Glomerular visceral epithelial cell (primary cell): ENCODE data around the gene SHTN1.

ENCODE experiments used
- DNase-seq: peaks from one replicate; pipeline ENCODE4 v3.0.0-alpha.2; 2016; ENCODE audit errors: extremely low spot score

Gene SHTN1

DNA sequence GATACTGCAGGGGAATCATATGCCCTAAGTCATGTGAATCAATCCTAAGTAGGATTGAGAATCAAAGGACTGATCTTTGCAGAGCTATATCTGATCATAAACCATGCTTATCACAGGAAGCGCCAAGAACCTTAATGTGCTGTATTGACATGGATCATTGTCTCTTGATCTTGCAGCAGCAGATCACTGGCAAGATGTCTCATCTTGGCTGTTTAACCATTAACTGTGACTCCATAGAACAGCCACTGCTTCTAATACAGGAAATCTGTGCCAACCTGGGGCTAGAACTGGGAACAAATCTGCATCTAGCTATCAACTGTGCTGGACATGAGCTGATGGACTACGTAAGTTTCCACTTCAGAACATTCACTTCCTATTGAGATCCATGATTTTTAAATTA lies 134.0 kb downstream of the SHTN1 start:
- no peak for DNase-seq

DNA sequence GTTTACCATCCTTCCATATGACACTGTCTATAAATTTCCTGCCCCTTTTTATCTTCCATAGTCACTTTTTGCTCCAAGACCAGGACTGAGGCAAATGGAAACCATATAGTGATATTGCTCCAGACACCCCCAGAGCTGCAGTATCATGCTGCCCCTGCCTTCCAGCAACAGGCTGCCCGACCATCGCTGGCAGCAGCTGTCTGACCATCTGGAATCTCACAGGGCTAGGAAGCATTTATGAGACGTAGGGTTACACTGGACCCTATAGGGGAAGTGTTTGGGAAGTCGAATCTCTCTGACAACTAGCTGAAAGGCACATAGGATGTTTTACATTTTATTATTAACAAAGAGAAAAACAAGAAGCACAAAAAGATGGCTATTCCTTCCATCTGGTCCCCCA lies 136.3 kb downstream of the SHTN1 start:
- no peak for DNase-seq

DNA sequence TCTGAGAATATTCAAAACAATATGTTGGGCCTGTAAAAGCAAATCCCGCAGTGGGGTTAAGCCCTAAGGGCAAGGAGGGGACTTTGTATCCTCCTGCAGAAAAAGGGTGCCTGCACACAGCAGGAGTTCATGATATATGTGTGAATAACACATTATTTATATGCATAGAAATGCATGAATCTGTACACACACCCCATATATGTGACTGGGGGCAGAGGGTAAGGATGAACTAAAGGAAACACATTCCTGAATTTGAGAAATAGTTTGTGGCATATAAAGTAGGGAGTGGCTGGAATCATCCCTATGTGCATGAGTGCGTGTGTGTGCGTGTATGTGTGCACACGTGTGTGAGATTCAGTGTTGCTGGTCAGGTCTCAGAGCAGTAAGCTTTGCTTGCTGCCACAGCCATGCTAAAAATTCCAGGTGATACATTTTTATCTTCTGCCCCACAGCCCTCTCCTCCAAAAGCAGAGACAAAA lies 136.8 kb downstream of the SHTN1 start:
- DNase-seq = no peak

DNA sequence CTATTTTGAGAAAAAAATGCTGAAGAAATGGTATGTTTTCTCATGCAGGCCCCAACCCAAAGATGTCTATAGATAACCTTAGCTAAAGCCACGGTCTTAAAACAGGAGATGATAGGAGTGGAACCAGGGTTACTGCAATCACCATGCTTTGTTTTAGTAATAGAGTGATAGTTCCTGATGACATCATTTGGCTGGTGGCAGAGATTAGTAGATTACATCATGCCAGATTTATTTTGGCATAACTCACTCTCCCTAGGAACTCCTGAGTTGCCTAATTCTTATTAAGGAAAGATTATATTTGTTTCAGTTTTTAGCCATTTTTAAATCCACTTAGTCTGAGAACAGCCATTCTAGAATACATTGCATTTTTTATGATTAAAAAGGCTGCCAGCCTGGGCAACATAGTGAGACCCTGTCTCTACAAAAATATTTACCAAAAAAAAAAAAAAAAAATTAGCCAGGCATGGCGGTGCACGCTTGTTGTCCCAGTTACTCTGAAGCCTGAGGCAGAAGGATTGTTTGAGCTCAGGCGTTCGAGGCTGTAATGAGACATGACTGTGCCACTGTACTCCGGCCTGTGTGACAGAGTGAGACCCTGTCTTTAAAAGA lies 137.9 kb downstream of the SHTN1 start:
- DNase-seq = no peak

DNA sequence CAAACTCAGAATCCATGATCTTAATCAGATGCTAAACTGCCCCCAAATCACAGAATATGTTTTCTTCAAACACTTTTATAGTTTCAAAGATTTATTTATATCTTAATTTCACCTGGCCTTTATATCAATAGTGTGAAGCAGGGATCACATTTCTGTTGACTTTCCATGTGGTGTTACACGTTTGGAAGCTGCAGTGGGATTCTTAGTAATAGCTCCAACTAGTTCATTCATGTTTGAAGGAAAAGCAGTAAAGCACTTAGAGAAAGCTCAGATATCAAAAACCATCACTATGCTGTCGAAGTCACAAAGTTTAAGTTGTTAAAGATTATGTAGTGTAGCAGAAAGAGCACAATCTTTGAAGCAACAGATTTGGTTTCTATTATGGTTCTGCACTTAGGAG lies 138.9 kb downstream of the SHTN1 start:
- DNase-seq = no peak

DNA sequence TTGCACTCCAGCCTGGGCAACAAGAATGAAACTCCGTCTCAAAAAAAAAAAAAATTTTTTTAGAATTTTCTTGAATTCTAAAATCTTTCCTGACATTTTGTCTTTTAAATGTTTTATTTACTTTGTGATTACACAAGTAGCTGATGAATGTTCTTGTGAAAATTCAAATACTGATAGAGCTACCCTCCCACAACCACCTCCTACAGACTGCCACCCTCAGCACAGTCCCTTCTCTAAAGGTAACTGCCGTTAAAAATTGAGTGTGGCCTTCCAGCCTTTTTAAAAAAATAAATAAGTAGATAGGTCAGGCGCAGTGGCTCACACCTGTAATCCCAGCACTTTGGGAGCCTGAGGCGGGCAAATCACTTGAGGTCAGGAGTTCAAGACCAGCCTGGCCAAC lies 140.6 kb downstream of the SHTN1 start:
- DNase-seq = no peak

DNA sequence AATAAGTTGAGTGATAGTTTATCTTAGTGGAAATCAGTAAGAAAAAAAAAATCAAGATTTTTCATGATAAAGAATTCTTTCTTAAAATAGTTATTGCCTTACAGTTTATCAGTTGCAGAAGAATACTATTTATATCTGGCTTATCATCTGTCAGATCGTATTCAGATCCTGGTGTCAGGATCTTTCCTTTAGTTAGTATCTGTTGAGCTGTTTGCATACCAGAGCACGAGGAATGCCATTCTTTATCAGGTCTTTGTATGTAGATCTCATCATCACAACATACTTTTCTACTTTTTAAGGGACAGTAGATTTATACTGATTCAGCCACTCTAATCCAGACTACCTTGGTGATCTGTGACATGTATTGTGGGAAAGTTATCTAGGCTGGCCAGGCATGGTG lies 143.2 kb downstream of the SHTN1 start:
- DNase-seq = no peak

DNA sequence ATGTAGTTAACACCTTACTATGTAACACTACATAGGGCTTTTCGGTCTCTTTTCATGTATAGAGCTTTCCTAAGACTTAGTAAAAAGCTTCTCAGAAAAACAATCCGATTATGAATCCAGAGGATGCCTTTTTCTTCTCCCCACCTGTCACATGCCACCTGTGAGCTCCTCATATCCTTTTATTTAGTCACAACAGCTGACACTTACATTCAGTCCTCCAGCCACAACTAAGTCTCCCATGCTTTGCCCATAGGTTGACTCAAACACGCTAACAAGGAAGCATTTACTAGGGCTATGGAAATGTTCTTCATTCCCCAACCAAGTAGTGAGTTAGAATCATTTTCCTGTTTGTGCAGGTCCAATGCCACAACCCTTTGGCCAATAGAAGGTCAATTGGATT lies 147.8 kb downstream of the SHTN1 start:
- no peak for DNase-seq

DNA sequence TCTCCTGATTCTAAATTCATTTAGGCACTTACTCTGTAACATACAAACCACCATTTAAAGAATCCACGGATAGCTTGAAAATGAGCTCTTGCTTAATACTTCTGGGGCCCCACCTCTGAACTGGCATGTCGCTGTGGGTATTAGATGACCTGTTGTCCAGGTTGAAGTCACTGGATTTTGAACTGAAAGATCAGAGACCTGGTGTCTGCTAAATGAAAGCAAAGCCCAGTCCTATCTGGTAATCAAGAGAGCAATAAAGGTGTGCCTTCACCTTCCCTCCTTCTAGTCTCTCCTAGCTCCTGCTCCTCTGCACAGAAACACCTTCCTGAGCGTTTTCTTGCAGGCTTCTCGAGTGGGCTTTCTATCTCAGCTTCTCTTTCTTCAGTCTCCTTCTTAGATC lies 151.3 kb downstream of the SHTN1 start:
- no peak for DNase-seq

DNA sequence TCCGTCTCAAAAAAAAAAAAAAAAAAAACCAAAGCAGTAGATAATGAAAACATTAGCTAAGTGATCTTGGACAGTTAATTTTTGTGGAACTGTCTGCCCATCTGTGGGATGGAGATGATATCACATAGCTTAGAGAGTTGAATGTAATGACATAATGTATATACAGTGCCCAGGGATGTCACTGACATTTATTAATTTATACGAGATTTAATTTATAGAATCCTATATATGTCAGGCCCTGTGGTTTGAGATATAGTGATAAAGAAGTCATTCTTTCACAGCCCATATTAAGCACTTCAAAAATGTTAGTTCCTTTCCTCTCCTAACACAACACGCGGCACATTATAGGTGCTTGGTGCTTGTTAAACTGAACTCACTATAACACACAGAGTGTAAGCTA lies 151.7 kb downstream of the SHTN1 start:
- DNase-seq = no peak

DNA sequence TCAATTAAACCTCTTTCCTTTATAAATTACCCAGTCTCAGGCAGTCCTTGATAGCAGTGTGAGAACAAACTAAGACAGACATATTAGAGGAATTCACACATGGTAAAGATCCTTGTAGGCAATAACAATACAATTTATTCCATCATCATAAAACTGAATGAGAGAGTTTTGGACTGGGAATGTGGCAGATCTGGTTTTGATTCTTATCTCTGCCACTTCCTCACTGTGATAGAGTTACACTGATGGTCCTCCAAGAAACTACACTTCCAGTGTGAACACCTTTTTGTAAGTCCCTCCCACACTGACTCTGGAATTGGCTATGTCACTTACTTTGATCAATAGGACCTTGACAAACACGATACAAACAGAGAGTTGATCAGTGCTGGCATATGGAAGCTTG lies 152.7 kb downstream of the SHTN1 start:
- DNase-seq = no peak

DNA sequence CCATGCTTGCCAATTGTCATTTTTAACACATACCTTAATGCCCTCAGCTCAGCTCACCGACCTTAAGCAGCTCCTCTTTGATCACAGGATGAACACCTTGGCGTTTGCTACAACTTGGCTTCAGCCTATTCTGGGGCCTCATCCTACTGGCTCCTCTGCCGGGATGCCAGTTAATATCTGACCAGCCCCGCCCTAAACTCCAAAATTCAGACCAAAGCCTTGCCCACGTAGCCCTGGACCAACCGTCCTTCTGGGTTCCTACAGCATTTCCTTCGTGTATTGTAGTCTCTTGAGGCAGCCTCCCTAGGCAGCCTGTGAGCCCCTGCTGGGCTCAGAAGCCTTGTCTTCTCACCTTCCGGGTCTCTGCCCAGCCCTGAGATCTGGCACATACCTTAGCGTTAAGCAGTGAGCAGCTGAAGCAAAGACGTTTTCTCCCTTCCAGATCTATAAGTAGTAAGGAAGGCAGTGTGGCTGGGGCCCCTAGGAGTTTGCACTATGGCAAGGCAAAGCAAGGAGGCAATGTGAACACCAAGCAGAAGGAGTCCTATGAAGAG lies 154.9 kb downstream of the SHTN1 start:
- no peak for DNase-seq

DNA sequence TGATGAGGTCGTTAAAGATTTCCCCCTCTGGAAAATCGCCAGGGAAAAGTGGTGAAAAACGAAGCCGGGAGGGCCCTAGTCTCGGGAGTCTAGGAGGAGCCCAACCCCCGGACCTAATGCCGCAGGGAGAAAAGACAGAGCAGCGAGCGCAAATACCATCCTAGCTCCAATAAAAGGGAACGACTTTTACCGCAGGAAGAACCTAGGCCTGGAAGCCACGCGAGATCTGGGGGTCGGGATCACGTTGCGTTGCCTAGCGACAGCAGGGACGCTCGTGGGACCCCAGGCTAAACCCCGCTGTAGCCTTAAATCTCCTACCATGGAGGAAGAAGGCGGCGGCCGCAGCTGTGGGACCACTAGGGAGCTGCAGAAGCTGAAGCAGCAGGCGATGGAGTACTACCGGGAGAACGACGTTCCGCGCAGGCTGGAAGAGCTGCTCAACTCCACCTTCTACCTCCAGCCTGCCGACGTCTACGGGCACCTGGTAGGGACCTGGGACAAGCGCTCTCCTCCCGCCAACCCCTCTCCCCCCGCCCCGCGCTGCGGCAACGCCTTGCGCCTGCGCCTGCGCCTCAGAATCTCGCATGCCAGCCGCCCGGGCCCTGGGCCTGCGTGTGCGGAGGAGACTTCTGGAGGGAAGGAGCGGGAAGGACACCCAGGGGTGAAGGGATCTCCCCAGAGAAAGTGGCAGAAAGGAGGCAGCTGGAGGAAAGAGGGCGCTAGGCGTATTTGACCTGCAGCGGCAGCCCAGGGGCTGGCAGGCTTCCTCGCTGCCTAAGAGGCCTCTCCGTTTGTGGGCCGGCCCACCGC lies 155.5 kb downstream of the SHTN1 start, which contains the start of gene ENO4:
Gene ENO4, plus strand, starts transcription at position 252 of the 810 bp plus-strand sequence. Its CDS starts 68 bp downstream, at position 320.
- peak; percentile 84 for DNase-seq

DNA sequence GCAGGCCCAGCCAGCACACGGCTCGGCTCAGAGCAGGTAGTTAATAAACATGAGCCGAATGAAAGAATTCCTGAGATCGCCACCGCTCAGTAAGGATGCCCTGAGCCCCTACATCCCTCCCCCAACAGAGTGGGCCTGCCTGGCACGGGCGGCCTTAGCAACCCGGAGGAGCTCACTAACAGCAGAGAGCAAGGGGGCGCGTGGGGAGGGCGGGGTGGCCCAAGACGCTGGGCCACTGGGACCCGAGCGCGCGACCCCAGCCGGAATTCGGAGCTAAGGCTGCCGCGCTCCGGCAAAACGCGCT lies 156.1 kb downstream of the SHTN1 start:
- no peak for DNase-seq

DNA sequence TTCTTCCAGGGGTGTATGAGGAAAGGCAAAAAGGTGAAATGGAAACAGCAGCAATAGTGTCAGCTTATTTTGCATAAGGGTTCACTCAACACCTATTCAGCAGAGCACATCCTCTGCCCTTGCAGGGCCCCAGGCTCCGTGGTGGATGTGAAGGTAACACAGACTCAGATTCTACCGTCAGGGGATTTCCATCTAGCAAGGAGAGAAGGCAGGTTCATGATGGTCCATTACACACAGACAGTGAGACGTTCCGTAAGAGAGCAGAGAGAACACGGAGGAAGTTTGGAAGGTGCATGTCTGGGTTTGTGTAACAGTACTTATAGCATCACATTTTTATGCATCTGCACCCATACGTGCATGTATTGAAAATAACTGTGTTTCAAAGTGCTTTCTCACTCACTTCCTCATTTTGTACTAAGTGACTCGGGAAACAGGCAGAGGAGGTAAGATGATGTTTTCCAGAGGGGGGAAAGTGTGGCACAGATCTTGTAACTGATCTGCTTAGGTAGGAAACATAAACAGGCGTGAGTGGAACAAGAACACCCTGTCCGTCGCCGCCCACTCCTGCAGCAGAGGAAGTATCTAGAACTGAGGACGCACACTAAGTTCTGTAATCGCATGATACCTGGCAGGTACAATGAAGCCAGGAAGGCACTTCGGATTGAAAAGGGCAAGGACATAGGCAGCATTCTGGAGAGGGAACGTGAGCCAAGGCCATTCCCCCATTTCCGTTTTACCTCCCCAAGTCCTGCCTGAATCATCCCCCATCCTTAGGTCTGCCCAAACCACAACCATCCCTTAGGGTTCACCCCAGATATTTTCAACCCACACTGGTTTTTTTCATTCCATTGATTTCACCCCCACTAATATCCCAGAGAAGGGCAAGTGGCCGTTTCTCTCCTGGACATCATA lies 156.7 kb downstream of the SHTN1 start:
- DNase-seq = peak; percentile 45

DNA sequence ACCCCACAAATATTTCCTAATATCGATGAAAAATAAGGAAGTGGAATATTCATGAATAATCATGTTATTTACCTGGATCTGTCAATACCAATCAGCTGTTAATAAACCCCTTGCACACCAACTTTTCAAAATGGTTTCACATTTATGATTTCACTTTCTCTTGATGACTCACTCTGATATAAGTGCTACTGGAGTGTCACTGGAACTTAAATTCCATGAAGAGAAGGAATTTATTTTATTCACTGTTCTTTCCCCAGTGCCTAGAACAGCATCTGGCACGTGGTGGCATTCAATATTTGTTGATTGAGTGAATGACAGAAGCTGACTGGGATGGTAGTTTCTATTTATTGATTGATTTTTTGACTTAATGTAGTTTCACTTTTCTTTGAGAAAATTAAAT lies 159.2 kb downstream of the SHTN1 start:
- no peak for DNase-seq

DNA sequence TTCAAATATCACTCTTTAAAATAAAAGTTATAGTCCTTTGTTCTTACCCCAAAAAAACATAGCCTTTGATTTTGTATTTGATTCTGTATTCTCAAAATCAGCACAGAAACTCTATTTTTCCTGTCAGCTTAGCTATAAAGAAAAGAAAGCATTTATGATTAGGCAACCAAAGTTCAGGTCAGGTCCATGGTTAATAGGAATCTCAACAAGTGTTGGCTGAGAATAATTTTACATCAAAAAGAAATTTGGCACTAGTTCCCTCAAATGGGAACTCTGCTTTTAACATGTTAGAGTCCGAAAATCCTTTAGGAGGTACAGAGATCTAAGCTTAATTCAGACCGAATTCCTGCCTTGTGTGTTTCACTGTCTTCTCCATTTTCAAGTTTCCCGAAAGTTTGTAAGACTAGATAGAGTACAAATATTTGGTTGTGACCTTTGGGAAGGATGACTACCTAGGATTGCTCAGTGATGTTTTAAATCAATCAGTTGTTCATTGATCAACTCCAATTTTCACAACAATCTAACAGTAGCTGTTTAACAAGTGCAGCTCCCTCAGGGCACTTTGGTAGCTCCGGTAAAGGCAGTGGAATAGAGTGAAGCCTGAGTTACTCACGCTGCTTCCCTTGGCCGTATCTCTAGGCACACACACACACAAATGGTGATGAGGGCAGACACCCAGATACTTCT lies 164.5 kb downstream of the SHTN1 start:
- DNase-seq = no peak

DNA sequence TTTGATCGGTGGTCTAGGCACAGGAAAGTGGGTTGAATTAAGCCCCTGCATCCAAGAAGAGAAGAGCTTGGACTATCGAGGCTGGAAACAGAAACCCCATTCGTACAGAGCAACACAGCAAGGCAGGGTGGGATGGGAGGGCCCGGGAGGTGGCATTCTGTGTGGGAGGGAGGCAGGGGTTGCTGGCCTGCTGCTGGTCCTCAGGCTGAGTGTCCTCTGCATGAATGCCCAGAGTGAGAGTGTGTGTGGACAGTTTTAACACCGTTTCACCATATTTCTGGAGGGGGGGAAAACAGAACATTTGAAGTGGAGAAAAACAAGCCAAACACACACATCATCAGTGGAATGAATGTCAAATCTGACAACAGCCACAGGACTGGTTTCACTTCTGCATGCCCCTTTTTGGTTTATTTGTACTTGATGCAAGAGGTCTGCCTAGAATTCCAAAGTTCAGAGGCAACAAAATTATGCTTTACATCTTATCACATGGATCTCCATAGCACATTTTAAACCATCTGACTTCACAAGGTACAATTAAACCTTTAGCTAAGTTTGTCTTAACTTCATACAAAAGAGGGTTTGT lies 166.8 kb downstream of the SHTN1 start:
- no peak for DNase-seq

DNA sequence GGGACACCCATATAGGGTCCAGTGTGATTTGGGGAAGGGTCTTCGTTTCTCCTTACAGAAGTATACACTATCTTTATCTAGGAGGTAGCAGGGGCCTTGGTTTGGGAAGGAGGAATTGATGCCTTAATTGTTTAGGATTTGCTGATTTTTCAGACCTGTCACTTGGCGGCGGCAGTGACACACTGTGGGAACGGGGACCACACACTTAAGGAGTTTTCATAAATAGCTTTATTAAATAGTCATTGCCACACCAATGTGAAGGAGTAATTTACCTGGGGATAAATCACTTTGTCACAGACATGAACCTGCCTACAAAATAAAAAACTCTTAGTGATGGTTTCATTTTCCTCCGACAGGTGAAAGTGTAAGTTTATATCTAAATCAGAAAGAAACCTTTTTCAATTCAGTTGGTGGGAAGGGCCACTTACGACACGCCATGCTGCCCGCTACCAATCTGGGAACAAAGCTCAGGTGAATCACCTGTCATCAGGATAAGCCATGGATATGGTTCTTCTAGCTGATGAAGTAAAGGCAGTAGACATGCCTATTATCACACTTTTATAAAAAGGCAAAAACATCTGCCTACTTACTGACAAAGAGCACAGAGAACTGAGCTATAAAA lies 168.0 kb downstream of the SHTN1 start:
- DNase-seq = no peak

DNA sequence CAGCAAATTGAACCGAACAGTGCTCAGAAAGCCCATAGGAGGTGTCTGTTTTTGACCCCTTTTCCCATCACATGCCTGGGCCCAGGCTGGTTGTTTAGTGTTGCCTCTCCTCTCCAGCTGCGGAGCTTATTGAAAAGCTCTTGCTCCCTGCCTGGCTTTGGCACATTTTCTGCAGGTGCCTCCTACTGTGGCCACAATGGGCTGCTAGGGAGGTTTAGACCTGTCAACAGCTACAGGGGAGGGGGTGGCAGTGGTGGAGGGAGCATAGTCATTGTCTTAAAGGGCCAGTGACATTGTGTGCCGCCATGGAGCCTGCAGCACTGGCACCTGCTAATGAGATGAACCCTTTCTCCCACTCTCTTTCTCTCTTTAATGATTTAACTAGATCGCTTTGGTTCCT lies 168.9 kb downstream of the SHTN1 start:
- DNase-seq = no peak

DNA sequence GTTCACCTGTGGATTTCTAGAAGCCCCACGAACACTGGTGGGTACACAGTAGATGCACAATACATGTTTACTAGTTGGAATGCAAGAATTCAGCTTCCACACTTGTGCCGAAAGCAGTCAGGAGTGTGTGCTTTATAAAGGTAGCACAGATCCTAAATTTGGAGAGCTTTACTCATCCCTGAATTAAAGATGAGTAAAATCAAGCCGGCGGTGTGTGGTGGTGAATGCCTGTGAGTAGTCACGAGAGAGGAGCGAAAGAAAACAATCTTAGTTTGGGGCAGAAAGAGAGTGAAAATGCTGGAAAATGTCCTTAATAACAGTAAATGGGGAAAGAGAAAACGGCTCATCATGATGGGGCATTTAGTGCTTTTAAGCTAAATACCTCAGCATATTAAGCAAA lies 169.3 kb downstream of the SHTN1 start:
- DNase-seq = no peak
